Right atrium auricular region (tissue), 2 donors: ENCODE measurements around the gene RAPGEF6. TPM values are rescaled to one million over a fixed set of nuclear protein-coding genes. Genes with fewer than 3 reads are reported as not detected.

Experiments
- DNase-seq: peaks from one replicate; pipeline ENCODE4 v3.0.0-alpha.2; 2019; ENCODE audit warnings: low spot score
- H3K27ac ChIP-seq, 2 donors: fragments of 200-600 bp; sonication (generic); 1 replicate in 1 of 2; 2 replicates in 1 of 2; pipeline ENCODE4 v1.5.1; 2016 to 2019
- H3K27me3 ChIP-seq, 2 donors: fragments of 200-600 bp; sonication (generic); one replicate each; pipeline versions ENCODE4 v1.5.1 to v1.6.0; 2017 to 2019
- H3K36me3 ChIP-seq: fragments of 200-600 bp; sonication (generic); one replicate; pipeline ENCODE4 v1.5.1; 2016
- H3K4me1 ChIP-seq, 2 donors: fragments of 200-600 bp; sonication (generic); one replicate each; pipeline versions ENCODE4 v1.5.1 to v1.6.0; 2017 to 2019
- H3K4me3 ChIP-seq, 2 donors: fragments of 200-600 bp; sonication (generic); 1 replicate in 1 of 2; 2 replicates in 1 of 2; pipeline ENCODE4 v1.5.1; 2017 to 2019; ENCODE audit warnings: mild to moderate bottlenecking in 1 of 2, moderate library complexity in 1 of 2
- H3K9me3 ChIP-seq, 2 donors: fragments of 200-600 bp; sonication (generic); one replicate each; pipeline ENCODE4 v1.5.1; 2019
- total RNA-seq, 2 donors: library from RNA; depleted of rRNA; stranded (reverse); fragments of >200 nt; gene quantifications; one replicate each; pipeline ENCODE4 v1.1.0, GENCODE V29; 2016
- TF ChIP-seq, protein P1 (sequence below), 2 donors: fragments of 200-600 bp; sonication (generic); IDR thresholded peaks; one replicate each; pipeline ENCODE4 v1.5.1; 2019; ENCODE audit warnings: antibody characterized with exemption in 2 of 2

The RAPGEF6 gene
- total RNA-seq, 2 donors from 2014 or later: 10.0 to 14.0 TPM

DNA sequence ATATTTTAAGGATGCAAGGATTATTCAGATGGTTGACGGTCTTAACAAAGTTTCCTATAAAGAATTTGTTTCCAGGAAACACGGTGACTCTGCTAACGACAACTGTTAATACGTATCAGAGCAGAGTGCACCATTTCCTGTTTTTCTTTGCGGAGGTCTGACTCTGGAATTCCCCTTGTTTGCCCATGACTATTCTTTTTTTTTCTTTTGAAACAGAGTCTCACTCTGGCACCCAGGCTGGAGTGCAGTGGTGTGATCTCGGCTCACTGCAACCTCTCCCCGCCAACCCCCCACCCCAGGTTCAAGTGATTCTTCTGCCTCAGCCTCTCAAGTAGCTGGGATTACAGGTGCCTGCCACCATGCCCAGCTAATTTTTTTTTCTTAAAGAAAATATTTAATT, 255.3 kb downstream of the RAPGEF6 start:
- H3K4me1 ChIP-seq: peaks cover 0 to 33% of the 10 kb centered on the region in 2 donors
- H3K9me3 ChIP-seq: no peaks in the 10 kb centered on the region
- H3K27me3 ChIP-seq: no peaks in the 10 kb centered on the region
- TF ChIP-seq, protein P1, sequence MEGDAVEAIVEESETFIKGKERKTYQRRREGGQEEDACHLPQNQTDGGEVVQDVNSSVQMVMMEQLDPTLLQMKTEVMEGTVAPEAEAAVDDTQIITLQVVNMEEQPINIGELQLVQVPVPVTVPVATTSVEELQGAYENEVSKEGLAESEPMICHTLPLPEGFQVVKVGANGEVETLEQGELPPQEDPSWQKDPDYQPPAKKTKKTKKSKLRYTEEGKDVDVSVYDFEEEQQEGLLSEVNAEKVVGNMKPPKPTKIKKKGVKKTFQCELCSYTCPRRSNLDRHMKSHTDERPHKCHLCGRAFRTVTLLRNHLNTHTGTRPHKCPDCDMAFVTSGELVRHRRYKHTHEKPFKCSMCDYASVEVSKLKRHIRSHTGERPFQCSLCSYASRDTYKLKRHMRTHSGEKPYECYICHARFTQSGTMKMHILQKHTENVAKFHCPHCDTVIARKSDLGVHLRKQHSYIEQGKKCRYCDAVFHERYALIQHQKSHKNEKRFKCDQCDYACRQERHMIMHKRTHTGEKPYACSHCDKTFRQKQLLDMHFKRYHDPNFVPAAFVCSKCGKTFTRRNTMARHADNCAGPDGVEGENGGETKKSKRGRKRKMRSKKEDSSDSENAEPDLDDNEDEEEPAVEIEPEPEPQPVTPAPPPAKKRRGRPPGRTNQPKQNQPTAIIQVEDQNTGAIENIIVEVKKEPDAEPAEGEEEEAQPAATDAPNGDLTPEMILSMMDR (IDR thresholded peaks at IDR 0.05): no peak
- DNase-seq: no peak
- H3K36me3 ChIP-seq: no peaks in the 10 kb centered on the region
- peak overlapping the region; percentile 4 to 40 for H3K27ac ChIP-seq
- no peak overlapping the region for H3K4me3 ChIP-seq

DNA sequence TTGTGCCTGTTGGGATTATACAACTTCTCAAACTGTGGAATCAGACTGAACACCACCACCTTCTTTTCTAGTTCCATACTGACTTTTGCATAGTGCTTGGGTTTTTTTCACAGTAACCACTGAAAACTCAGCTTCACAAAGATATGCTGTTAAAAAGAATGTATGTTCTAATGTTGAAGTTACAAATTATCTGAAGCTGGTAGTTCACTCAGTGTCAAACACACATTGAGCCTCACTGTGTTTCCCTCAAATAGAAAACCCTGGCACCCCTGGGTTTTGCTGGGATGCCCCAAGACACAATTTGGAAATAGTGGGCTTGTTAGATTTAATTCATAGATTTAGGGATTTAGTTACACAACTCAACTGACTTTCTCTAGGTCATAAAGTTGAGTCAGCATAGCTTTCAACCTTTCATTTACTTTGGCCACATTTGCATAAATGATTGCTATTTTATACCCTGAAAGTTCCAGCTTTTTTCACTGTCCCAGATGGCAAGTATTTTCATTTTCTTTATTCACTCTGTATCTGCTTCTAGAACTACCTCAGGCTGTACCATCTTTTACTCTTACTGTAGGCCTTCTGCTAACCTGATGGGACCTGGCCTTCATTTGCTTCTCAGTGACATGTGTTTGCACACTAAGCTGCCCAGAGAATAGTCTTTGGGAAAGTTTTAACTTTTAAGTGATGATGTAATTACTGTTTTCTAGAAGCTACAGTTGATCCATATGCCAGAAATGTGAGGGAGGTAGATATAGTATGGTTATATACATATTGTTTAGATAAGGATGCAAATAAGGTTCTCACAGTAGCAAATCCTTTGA, 256.1 kb downstream of the RAPGEF6 start:
- peaks cover 0 to 33% of the 10 kb centered on the region in 2 donors for H3K4me1 ChIP-seq
- peak overlapping the region in 1 of 2 donors; percentile 4 for H3K27ac ChIP-seq
- no peak for DNase-seq
- no peaks in the 10 kb centered on the region for H3K9me3 ChIP-seq
- H3K36me3 ChIP-seq: no peaks in the 10 kb centered on the region
- H3K27me3 ChIP-seq: no peaks in the 10 kb centered on the region
- no peak overlapping the region for H3K4me3 ChIP-seq
- TF ChIP-seq, protein P1 (IDR thresholded peaks at IDR 0.05): no peak

DNA sequence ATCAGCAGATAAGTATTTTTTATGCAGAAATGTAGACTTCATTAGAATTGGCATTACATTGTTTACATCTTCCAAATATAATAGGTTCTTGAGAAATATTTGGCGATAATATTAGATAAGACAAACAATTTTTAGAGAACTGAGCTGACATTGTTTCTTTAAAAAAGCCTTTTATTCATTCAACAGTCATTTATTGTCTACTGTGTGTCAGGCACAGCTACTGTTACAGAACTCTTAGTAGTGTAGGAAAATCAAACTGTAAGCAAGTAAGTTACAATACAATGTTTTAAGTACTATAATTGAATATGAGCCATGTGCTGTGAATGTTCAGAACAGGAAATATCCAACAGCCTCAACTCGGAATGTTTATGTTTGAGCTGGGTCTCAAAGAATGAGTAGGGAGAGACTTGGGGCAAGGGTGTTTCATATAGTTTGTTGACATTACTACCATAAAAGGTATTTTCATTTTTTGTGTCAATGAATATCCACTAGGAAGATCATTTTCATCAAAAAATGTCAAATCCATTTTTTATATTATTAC, 257.2 kb downstream of the RAPGEF6 start:
- H3K9me3 ChIP-seq: no peaks in the 10 kb centered on the region
- H3K4me3 ChIP-seq: no peak overlapping the region
- TF ChIP-seq, protein P1 (IDR thresholded peaks at IDR 0.05): no peak
- peaks cover 0 to 33% of the 10 kb centered on the region in 2 donors for H3K4me1 ChIP-seq
- no peak for DNase-seq
- no peaks in the 10 kb centered on the region for H3K36me3 ChIP-seq
- H3K27me3 ChIP-seq: no peaks in the 10 kb centered on the region
- no peak overlapping the region for H3K27ac ChIP-seq

DNA sequence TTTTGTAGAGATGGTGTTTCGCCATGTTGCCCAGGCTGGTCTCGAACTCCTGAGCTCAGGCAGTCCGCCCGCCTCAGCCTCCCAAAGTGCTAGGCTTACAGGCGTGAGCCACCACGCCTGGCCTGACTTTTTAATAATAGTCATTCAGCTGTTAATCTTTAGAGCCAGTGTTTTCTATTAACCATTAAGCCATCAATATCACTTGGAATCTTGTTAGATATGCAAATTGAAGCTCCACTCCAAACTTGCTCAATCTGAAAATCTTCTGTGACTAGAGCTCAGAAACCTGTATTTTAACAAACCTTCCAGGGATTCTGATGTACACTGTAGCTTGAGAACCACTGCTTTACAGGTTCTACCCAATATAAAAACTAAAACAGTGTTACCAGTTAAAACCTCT, 257.7 kb downstream of the RAPGEF6 start:
- Histone ChIP-seq H3K4me3 (no peak overlapping the region), H3K27ac (no peak overlapping the region), H3K9me3 (no peaks in the 10 kb centered on the region), H3K36me3 (no peaks in the 10 kb centered on the region), H3K27me3 (no peaks in the 10 kb centered on the region), H3K4me1 (peaks cover 0 to 30% of the 10 kb centered on the region in 2 donors)
- DNase-seq: no peak
- TF ChIP-seq, protein P1 (IDR thresholded peaks at IDR 0.05): no peak

DNA sequence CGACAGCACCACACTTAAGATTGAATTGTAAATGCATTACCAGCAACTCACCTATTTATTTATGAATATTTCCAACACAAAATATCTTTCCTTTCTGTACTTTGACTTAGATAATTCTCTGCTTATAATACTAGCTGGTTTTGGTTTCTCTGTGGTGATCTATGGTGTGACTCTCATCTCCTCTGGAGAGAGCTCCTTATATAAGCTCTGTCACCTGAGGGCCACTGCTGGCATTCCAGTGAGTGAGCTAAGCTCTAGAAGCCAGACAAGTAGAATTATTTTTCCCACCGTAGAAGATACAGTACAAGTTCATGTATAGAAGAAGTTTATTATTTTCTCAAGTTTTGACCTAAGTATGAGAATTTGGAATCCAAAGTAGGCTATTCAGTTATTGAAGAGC, 259.7 kb downstream of the RAPGEF6 start:
- H3K36me3 ChIP-seq: no peaks in the 10 kb centered on the region

More for the DNA sequence above, 259.7 kb downstream of the RAPGEF6 start:
- Histone ChIP-seq H3K9me3 (no peaks in the 10 kb centered on the region), H3K4me1 (peaks cover 0 to 17% of the 10 kb centered on the region in 2 donors), H3K4me3 (no peak overlapping the region), H3K27ac (no peak overlapping the region), H3K27me3 (no peaks in the 10 kb centered on the region)
- no peak for DNase-seq
- TF ChIP-seq, protein P1 (IDR thresholded peaks at IDR 0.05): no peak

Other genes starting within 250 kb of the RAPGEF6 start
- 10 to 100 TPM; 30.6 to 38.3 TPM for gene FNIP1, start 161.8 kb upstream of the RAPGEF6 start, total RNA-seq